Measurements from ENCODE around the gene TMEM179.

- TF ChIP-seq, protein P1, sequence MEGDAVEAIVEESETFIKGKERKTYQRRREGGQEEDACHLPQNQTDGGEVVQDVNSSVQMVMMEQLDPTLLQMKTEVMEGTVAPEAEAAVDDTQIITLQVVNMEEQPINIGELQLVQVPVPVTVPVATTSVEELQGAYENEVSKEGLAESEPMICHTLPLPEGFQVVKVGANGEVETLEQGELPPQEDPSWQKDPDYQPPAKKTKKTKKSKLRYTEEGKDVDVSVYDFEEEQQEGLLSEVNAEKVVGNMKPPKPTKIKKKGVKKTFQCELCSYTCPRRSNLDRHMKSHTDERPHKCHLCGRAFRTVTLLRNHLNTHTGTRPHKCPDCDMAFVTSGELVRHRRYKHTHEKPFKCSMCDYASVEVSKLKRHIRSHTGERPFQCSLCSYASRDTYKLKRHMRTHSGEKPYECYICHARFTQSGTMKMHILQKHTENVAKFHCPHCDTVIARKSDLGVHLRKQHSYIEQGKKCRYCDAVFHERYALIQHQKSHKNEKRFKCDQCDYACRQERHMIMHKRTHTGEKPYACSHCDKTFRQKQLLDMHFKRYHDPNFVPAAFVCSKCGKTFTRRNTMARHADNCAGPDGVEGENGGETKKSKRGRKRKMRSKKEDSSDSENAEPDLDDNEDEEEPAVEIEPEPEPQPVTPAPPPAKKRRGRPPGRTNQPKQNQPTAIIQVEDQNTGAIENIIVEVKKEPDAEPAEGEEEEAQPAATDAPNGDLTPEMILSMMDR (IDR thresholded peaks at IDR 0.05; ENCODE audit: low read depth, low read length): no peak
- no peak for TF ChIP-seq MYC (IDR thresholded peaks at IDR 0.05; ENCODE audit: low read depth, low read length)
- TF ChIP-seq, protein P2, sequence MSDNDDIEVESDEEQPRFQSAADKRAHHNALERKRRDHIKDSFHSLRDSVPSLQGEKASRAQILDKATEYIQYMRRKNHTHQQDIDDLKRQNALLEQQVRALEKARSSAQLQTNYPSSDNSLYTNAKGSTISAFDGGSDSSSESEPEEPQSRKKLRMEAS (IDR thresholded peaks at IDR 0.05; ENCODE audit: low read depth, low read length): no peak
Observed at GRCh38 chr14:104569435-104569834, 35.1 kb downstream of the TMEM179 start.
